HG03521 (cell line): Measurements from ENCODE around the gene AGFG1.

Experiments used
- ATAC-seq: cut with Tn5 transposase; IDR thresholded peaks from one replicate; pipeline ENCODE4 v1.9.1; 2021; ENCODE audit warnings: mild to moderate bottlenecking, moderate library complexity; ENCODE audit not compliant: unreplicated experiment

The AGFG1 gene

DNA sequence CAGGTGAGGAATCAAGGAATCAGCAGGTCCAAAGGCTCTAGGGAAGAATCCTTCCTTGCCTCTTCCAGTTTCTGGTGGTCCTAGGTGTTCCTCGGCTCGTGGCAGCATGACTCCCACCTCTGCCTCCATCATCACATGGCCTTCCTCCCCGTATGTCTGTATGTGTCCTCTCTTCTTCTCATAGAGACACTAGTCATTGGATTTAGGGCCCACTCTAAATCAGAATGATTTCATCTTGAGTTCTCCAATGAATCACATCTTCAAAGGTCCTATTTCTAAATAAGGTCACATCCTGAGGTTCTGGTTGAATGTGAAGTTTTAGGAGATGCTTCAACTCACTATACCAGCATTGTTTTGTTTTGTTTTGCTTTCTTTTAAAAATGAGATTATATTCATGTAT, 11.1 kb upstream of the AGFG1 start:
- ATAC-seq: no peak

DNA sequence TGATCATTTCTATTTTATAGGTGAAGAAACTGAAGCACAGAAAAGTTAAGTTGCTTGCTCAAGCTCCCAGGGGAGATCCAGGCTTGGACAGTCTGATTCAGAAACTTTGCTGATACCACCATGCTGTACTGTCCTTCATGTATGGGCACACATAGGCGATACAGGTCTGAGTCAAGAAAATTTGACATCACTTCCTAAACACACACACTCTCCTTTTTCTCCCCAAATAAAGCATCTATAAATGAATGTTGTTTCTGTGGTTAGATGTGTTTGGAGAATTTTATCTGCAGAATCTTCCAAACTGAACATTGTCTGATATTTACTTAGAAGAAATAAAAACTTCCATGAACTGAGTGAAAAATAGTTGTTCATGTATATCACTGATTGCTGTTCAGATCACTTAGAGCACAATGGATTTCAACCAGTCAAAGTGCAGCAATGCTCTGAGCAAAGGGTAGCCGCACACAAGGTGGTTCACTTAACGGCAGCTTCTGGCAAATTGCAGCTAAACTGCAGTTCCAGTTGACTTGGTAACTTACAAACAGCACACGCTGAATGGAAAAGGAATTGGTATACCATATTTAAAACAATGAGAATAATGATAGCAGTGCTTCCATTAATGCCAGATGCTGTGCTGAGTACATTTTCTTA, 10.0 kb upstream of the AGFG1 start:
- peak; percentile 24 for ATAC-seq

- peak; percentile 40 for ATAC-seq
Observed at GRCh38 chr2:227462462-227462951, 9.4 kb upstream of the AGFG1 start.

GRCh38 chr2:227462972-227463931, 8.7 kb upstream of the AGFG1 start:
- ATAC-seq: no peak

DNA sequence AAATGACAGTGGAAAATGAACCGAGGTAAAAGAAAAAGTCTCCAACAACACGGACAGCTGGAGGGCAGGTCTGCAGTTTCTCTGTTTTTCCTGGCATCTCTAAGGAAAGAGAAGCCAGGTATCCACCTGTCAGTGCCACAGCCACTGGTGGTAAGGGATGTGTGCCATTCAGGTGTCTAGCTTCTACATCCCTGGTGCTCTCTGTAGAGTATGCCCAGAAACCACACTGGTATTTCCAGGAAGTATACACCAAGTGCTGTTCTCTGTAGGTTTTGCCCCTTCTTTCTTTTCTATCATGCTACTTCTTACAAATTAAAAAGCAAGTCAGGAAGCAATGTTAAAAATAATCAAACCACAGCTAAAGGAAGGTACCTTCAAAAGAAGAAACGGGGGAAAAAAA, 7.6 kb upstream of the AGFG1 start:
- ATAC-seq: no peak

- ATAC-seq: no peak
Observed at GRCh38 chr2:227464851-227465250, 7.1 kb upstream of the AGFG1 start.

DNA sequence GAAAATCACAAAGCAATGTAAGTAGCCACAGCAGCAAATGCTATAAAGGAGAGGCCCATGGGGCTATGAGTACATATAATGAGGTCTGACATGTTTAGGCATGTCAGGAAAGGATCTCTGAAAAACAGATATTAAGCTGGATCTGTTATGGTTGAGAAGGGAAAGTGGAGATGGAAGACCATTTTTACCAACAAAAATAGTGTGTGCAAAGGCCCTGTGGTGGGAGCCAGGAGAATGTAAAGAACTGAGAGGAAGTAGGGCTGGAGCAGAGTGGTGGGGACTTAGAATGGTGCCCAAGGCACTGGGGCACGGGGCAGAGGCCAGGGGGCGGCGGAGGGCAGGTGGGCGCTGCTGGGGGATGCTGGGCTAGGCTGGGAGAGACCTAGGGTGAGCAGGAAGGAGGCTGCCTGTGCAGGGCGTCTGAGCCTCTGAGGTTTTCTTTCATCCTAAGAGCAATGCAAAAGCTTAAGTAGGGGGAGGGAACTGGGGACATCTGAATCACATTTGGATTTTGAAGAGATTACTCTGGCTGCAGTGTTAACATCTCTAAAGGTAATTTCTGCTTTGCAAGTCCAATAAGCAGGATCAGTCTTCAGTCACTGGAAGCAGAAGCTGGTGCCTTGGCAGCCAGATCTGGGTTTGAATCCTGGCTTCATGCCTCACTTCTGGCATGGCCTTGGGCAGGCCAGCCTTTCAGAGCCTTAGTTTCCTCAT, 4.9 kb upstream of the AGFG1 start:
- ATAC-seq: no peak

DNA sequence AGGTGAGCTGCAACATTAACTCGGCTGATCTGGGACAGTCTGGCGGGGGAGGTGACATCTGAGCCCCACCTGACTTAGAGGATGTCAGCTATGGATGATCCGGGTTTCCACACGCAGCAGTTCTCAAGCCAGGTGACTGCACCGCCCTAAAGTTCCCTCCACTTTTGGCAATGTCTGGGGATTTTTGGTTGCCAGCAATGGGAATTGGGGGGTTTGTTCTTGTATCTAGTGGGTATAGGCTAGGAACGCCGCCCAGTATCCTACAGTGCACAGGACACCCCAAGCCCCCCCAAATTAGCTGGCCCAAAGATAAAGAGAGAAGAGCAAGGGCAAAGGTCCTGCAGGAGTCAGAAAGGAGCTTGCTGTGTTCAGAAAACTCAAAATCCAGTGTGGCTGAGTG, 544 bp upstream of the AGFG1 start:
- ATAC-seq: no peak

GRCh38 chr2:227472265-227473121, 537 bp downstream of the AGFG1 start:
- peak; percentile 66 for ATAC-seq

DNA sequence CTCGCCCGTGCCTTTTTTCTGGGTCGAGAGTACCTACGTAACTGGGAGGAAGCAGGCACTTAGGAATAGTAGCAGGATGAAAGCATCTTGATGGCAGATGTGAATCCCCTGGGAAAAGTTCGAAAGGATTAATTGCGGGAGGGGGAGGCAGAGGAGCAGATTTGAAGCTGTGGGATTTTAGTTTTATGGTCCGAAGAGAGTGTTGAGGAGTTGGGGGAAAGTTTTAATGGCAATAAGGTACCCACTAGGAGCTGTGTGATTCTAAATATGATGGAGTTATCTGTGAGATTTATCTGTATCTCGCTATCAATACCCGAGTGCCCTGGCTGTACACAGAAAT, 1.1 kb downstream of the AGFG1 start:
- ATAC-seq: no peak

GRCh38 chr2:227473806-227474205, 1.9 kb downstream of the AGFG1 start:
- no peak for ATAC-seq

DNA sequence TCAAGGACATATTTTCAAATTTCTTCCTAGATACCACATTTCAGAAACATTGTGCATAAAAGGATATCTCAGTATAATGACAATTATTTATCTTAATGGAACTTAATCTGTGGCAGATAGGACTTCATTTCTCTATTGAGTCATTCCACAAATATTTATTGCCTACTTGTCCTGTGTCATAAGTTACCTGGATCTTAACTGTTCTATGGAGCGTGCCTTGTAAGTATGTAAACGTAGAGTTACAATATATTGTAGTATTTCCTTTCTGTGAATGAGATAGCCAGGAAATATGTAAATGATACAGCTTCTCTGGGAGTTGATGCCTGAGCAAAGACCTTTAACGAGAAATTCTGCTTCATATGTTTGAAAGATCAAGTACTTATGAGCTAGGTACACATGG, 2.5 kb downstream of the AGFG1 start:
- ATAC-seq: no peak

- no peak for ATAC-seq
Observed at GRCh38 chr2:227477291-227477690, 5.3 kb downstream of the AGFG1 start.

GRCh38 chr2:227479865-227480475, 8.0 kb downstream of the AGFG1 start:
- peak; percentile 30 for ATAC-seq

DNA sequence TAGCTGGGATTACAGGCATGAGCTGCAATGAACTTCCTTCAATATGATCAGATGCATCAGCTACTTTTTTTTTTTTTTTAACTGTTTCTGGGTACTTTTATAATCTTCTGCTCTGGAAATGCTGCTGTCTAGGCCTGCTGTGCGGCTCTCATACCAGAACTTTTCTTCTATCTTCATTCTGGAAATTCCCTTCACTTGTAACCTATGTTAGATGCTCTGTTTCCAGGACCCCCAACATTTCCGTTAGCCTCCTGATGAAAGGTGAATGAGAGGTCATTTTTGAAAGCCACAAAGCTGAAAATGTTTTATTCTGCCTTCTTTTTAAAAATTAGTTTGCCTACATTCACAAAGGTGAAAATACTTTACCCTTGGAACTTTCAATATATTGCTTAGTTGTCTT, 8.6 kb downstream of the AGFG1 start:
- peak; percentile 39 for ATAC-seq

GRCh38 chr2:227482638-227483340, 10.8 kb downstream of the AGFG1 start:
- peak; percentile 90 for ATAC-seq

GRCh38 chr2:227485429-227485828, 13.5 kb downstream of the AGFG1 start:
- ATAC-seq: no peak

DNA sequence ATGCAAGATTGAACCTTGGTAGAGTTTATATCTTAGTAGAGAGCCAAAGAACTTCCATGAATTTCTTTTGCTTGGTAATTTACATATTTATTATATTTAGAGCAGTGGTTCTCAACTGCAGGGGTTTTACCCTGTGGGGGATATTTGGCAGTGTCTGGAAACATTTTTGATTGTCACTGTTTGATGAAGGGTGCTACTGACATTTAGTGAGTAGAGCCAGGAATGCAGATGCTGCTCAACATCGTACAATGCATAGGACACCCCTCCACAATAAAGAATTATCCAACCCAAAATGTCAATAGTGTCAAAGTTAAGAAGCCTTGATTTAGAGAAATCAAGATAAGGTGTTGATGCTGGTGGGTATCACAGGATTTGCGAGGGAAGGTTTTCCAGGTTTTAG, 14.7 kb downstream of the AGFG1 start:
- ATAC-seq: no peak

GRCh38 chr2:227488045-227488444, 16.1 kb downstream of the AGFG1 start:
- ATAC-seq: no peak

DNA sequence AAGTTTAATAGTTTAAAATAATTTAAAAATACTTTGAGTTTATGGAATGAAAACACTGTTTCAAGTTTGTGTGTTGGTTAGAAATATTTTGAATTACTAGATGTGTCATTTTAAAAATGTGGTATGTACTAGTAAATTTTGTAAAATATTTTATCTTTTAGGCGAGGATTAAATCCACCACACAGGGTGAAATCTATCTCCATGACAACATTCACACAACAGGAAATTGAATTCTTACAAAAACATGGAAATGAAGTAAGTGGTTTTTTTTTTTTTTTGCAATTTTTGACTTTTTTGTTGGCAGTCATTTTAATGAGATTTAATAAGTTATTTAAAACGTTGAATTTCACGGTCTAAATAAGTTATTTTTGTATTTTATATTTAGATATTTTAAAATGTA, 19.4 kb downstream of the AGFG1 start:
- no peak for ATAC-seq
